Measurements from ENCODE around the gene ATPAF1.

The ATPAF1 gene

GRCh38 chr1:46639547-46639946, 28.6 kb downstream of the ATPAF1 start:
- DNase-seq (ENCODE audit: low read depth), result no peak
- H3K4me3 ChIP-seq (ENCODE audit: low read depth, low read length), result no peak overlapping the region
- TF ChIP-seq CTCF (IDR thresholded peaks at IDR 0.05; ENCODE audit: low read depth, low read length, missing control alignments), result no peak

DNA sequence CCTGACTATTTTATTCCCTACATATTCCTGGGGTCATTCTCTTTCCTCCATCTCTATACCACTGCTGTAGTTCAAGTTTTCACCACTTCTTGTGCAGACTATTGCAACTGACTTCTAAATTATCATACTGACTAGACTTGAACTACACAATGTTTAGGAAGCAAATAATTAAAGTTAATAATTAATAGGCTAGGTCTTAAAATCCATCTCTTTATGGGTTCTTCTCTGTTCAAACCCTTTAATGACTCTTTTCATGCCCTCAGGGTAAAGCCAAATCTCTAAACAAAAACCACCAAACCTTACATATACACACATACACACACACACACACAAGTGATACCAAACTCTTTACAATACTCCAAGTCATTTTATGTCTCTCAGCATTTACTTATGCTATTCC, 29.2 kb downstream of the ATPAF1 start:
- no peak for TF ChIP-seq CTCF (IDR thresholded peaks at IDR 0.05; ENCODE audit: low read depth, low read length, missing control alignments)
- H3K4me3 ChIP-seq (ENCODE audit: low read depth, low read length), result no peak overlapping the region
- no peak for DNase-seq (ENCODE audit: low read depth)

GRCh38 chr1:46637444-46638083, 30.6 kb downstream of the ATPAF1 start:
- TF ChIP-seq CTCF (IDR thresholded peaks at IDR 0.05; ENCODE audit: low read depth, low read length, missing control alignments), result no peak
- H3K4me3 ChIP-seq (ENCODE audit: low read depth, low read length), result no peak overlapping the region

DNA sequence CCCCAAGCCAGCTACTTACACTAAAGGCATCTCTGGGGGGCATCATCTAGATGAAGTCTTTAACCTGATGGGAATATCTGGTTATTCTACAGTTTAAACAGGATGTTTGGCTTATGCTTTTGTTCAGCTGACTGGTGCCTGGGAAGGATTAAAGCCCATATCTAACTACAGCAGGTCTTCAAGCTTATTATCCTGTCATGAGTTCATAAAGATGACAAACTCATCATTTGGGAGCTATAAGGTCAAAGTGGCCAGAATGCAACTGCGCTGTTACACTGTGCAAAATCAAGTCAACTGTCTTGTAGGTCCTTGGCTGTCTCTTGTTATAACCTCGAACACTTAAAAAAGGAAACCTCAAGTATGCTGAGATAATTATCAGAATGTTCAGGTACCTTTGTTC, 33.0 kb downstream of the ATPAF1 start:
- no peak overlapping the region for H3K4me3 ChIP-seq (ENCODE audit: low read depth, low read length)
- DNase-seq (ENCODE audit: low read depth), result no peak
- TF ChIP-seq CTCF (IDR thresholded peaks at IDR 0.05; ENCODE audit: low read depth, low read length, missing control alignments), result no peak

More at GRCh38 chr1:46637444-46638083, 30.6 kb downstream of the ATPAF1 start:
- no peak for DNase-seq (ENCODE audit: low read depth)

DNA sequence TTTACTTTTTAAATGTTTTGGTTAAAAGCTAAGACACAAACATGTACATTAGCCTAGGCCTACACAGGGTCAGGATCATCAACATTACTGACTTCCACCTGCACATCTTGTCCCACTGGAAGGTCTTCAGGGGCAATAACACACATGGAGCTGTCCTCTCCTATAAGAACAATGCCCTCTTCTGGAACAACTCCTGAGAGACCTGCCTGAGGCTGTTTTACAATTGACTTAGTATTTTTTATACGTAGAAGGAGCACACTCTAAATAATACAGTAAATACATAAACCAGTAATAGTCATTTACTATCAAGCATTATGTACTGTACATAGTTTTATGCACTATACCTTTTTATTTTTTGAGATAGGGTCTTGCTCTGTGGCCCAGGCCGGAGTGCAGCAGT, 37.4 kb downstream of the ATPAF1 start:
- H3K4me3 ChIP-seq (ENCODE audit: low read depth, low read length), result no peak overlapping the region
- no peak for TF ChIP-seq CTCF (IDR thresholded peaks at IDR 0.05; ENCODE audit: low read depth, low read length, missing control alignments)
- no peak for DNase-seq (ENCODE audit: low read depth)

GRCh38 chr1:46623743-46624644, 44.2 kb downstream of the ATPAF1 start:
- no peak overlapping the region for H3K4me3 ChIP-seq (ENCODE audit: low read depth, low read length)
- TF ChIP-seq CTCF (IDR thresholded peaks at IDR 0.05; ENCODE audit: low read depth, low read length, missing control alignments), result no peak
- DNase-seq (ENCODE audit: low read depth), result no peak
